Astrocyte (in vitro differentiated cells and primary cell): Measurements from ENCODE around the gene ST6GALNAC6.

ENCODE experiments used
- CTCF ChIP-seq: IDR thresholded peaks from 2 replicates; pipeline ENCODE4 v1.5.1; 2011; ENCODE audit warnings: low read depth, mild to moderate bottlenecking, inconsistent platforms, low read length, moderate library complexity; ENCODE audit not compliant: insufficient read depth
- EZH2 ChIP-seq: IDR thresholded peaks from 2 replicates; pipeline ENCODE4 v1.6.1; 2012; ENCODE audit warnings: mild to moderate bottlenecking, low read length, inconsistent platforms; ENCODE audit not compliant: insufficient read depth

- TF ChIP-seq CTCF (no peak), EZH2 (no peak)
These were observed 46.6 kb downstream of the ST6GALNAC6 start for GRCh38 chr9:127852829-127853228.
